Activated CD4-positive, alpha-beta T cell treated with anti-CD3 and anti-CD28 coated beads, Interleukin-2, Interleukin-4, amounts not matched to agents 100 ng/mL and 50 ng/mL, durations not matched to agents 16 hours and 8 hours (primary cell): Measurements from ENCODE around the gene KATNAL2.
A peak's percentile ranks its signal among the peaks of the same experiment; 100 is the strongest.

Experiments used
- DNase-seq: peaks from one replicate; pipeline ENCODE4 v3.0.0-alpha.2; 2020; ENCODE audit warnings: low spot score

The KATNAL2 gene

GRCh38 chr18:47113796-47114540 is 196.6 kb downstream of the KATNAL2 start:
- DNase-seq = no peak

- DNase-seq = no peak
Observed at GRCh38 chr18:47115205-47115604, 197.8 kb downstream of the KATNAL2 start.

- no peak for DNase-seq
Observed at GRCh38 chr18:47118981-47119380, 201.6 kb downstream of the KATNAL2 start.

- peak; percentile 85 for DNase-seq
Observed at GRCh38 chr18:47120428-47120827, 203.0 kb downstream of the KATNAL2 start.

GRCh38 chr18:47121146-47121545 is 203.7 kb downstream of the KATNAL2 start:
- DNase-seq = no peak

- DNase-seq = no peak
Observed at GRCh38 chr18:47141289-47141688, 223.9 kb downstream of the KATNAL2 start.

- no peak for DNase-seq
Observed at GRCh38 chr18:47143153-47143552, 225.8 kb downstream of the KATNAL2 start.

GRCh38 chr18:47143899-47144485 is 226.6 kb downstream of the KATNAL2 start:
- DNase-seq = no peak

- no peak for DNase-seq
Observed at GRCh38 chr18:47146206-47146605, 228.8 kb downstream of the KATNAL2 start.

- no peak for DNase-seq
Observed at GRCh38 chr18:47149457-47150028, 232.1 kb downstream of the KATNAL2 start.

GRCh38 chr18:47150029-47150823 is 232.8 kb downstream of the KATNAL2 start, which contains the start of gene HDHD2:
Gene HDHD2, minus strand, starts transcription at chr18:47150500. Its CDS starts 14,061 bp downstream, at chr18:47136439.
- peak; percentile 79 for DNase-seq

GRCh38 chr18:47150824-47151366 is 233.5 kb downstream of the KATNAL2 start:
- DNase-seq = no peak

- DNase-seq = no peak
Observed at GRCh38 chr18:47151439-47151838, 234.0 kb downstream of the KATNAL2 start.
